Astrocyte of the cerebellum (primary cell): ENCODE measurements around the gene B9D1.

Experiments used
- DNase-seq: peaks from one replicate; pipeline ENCODE4 v3.0.0-alpha.2; 2011; ENCODE audit warnings: low read depth
- H3K4me3 ChIP-seq: 2 replicates; pipeline ENCODE4 v1.5.1; 2011; ENCODE audit warnings: mild to moderate bottlenecking, low read depth, low read length, moderate library complexity
- in situ Hi-C: cut with HindIII; loops from 2 replicates; pipeline ENCODE4 v1.10.0; 2017; ENCODE audit warnings: low sequenced_read_pairs
- TF ChIP-seq, protein P1 (sequence below): IDR thresholded peaks from 2 replicates; pipeline ENCODE4 v1.5.1; 2012; ENCODE audit warnings: low read length, low read depth, moderate library complexity, mild to moderate bottlenecking; ENCODE audit errors: missing control alignments

B9D1 gene

DNA sequence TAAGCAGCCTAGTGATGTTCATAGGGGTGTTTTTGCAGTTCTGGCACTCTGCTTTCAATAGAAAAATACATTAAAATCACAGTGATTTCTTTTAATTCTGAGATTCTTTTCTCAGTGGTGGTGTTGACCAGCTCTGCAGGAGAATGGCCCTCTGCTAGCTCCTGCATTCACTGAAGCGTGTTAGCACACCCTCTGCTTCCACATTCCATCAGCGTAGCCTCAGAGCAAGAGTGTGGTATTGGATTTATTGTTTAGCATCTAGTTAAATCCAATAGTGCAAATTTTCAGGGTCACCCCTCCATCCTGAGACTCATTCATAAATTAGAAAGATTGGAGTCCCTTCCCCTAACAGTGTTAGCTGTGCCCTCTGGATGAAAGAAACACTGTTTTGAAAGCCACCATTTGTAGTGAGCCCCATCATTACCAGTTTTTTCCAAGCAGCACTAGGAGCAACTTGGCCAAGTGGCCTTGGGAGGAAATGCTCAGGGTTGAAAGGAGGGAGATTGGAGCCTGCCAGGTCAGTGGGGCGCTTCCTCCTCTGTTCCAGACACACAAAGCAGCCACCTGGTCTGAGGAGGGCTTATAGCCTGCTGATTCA, 45.7 kb downstream of the B9D1 start:
- TF ChIP-seq, protein P1, sequence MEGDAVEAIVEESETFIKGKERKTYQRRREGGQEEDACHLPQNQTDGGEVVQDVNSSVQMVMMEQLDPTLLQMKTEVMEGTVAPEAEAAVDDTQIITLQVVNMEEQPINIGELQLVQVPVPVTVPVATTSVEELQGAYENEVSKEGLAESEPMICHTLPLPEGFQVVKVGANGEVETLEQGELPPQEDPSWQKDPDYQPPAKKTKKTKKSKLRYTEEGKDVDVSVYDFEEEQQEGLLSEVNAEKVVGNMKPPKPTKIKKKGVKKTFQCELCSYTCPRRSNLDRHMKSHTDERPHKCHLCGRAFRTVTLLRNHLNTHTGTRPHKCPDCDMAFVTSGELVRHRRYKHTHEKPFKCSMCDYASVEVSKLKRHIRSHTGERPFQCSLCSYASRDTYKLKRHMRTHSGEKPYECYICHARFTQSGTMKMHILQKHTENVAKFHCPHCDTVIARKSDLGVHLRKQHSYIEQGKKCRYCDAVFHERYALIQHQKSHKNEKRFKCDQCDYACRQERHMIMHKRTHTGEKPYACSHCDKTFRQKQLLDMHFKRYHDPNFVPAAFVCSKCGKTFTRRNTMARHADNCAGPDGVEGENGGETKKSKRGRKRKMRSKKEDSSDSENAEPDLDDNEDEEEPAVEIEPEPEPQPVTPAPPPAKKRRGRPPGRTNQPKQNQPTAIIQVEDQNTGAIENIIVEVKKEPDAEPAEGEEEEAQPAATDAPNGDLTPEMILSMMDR = no peak
- no peak overlapping the region for H3K4me3 ChIP-seq
- in situ Hi-C loops = no loop called here
- DNase-seq = peak; percentile 52

DNA sequence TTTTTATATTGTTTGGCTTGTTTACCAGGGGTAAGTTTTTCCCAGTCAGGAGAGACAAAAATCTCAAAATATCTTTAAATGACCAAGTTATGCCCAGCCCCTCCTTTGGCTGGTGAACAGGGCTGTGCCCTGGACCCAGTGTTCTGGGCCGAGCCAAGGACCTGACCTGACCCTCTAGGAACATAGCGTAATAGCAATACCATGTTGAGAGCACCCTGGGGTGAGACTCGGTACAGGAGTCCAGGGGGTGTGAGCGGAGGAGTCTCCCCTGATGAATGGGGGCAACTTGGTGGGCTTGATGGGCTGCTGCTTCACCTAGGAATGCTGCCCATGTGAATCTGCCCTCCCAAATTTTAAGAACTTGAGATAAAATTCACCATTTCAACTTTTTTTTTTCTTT, 47.4 kb downstream of the B9D1 start:
- TF ChIP-seq, protein P1 = no peak
- DNase-seq = no peak
- in situ Hi-C loops = no loop called here
- no peak overlapping the region for H3K4me3 ChIP-seq

DNA sequence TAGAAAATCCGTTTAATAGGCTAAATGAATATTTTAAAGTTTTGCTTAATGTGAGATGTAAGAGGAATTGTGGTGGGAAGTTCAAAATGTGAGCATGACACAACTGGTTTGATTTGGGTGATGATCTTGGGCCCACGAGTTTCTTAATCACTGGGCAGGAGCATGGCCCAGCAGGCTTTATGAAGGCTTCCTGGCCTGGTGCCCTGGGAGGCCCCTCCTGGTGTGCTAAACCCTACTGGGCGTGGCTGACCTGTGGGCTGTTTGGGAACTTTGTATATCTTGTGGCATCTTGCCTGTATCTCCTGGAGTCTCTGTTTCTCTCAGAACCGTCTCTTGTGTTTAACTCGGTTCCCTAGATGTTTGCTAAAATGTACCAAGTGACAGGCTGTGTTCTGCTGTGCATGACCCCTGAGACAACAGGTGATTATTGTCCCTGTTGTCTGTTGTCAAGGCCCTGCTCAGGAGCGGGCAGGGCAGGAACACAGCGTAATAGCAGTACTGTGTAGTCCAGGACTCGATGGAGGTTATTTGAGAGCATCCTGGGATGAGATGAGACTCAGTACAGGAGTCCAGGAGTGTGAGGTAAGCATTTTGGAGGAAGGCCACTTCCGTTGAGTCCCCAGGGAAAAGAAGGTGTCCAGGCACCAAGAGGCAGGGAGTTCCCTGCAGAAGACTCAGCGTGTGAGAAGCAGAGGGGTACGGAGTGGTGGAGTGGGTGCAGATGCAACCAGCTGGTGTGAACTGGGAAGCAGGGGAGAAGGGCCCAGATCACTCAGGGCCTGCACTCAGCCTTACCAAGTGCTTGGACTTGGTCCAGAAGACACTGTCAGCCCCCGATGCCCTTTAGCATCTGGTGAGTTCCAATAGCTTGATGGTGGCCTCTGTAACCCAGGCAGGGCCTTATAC, 48.5 kb downstream of the B9D1 start:
- TF ChIP-seq, protein P1 = no peak
- in situ Hi-C loops = no loop called here
- H3K4me3 ChIP-seq = no peak overlapping the region
- no peak for DNase-seq

DNA sequence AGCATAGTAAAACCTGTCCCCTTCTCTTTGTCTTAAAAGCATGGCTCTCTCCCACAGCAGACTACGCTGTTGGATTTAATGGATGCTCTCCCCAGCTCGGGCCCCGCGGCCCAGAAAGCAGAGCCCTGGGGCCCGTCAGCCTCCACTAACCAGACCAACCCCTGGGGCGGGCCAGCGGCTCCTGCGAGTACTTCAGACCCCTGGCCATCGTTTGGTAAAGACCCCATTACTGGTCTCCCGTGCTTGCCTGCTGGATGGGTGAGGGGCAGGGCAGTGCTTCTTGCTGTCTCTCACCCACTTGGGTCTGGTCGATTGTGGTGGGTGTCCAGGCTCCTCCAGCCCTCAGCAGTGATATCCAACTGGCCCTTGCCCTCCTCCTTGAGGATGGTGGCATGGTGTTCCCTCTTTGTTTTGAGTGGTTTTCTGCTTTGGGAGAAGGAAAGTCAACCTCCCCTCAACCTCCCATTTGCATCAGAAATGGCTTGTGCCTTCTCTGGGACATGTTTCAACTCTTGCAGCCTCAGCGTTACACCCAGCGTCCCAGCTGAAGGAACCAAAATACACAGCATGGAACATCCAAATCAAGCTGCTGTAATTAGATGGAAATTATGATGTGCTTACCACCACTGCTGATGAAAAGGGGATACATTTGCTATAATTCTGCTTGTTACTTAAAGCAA, 49.3 kb downstream of the B9D1 start:
- in situ Hi-C loops = no loop called here
- DNase-seq = no peak
- TF ChIP-seq, protein P1 = no peak
- H3K4me3 ChIP-seq = no peak overlapping the region

DNA sequence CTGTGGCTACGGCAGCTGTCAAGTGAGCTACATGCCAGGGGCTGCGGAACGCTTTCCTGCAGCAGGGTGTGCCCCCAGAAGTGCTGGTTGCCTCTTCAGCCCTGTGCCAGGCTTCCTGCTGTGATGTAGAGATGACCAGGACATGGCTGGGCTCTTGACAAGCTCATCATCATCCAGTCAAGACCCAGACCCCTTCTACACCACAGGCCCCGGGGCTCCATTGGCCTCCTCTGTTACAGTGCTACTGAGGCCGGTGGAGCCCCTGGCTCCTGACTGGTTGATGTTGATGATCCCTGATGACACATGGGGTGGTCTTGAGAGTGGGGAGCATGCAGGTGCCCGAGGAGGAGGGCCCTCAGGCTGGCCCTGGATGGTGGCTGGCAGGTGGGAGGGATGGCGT, 50.1 kb downstream of the B9D1 start:
- no peak overlapping the region for H3K4me3 ChIP-seq
- in situ Hi-C loops = no loop called here
- TF ChIP-seq, protein P1 = no peak
- no peak for DNase-seq

DNA sequence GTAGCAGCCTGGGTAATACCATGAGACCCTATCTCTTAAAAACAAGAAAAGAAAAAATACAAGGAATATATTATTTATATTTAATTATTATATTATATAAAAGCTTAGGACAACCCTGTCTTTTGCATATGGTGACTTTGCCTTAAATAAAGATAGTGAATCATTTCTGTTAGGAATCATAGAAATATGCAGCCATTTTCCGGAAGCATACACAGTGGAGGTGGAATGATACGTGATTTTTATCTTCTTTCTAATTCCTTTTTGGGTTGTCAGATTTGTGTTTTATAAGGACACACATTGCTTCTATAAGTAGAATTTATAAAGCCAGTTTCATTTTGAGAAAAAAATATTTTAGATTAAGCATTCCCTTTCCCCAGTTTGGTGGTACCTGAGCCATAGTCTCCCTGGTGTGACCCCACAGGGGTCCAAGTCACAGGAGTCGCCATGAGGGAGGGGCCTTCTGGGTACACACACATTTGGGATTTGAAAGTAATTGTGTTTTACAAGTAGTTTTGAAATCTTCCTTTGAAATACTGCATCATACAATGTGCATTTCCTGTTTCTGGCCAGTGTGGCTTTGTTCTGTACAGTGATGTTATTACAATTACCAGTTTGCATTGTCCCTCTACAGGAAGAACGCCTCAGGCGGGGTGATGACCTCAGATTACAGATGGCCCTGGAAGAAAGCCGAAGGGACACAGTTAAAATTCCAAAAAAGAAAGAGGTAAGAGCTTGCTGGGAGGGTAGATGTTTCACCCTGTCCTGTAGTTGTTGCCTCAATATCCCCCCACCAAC, 50.9 kb downstream of the B9D1 start:
- in situ Hi-C loops = no loop called here
- no peak overlapping the region for H3K4me3 ChIP-seq
- TF ChIP-seq, protein P1 = no peak
- DNase-seq = no peak
